Esophagus muscularis mucosa (tissue), 4 donors: Measurements from ENCODE around the gene RNF141. TPM values are rescaled to one million over a fixed set of nuclear protein-coding genes. Genes with fewer than 3 reads are reported as not detected.

Experiments used
- DNase-seq: peaks from one replicate; pipeline ENCODE4 v3.0.0-alpha.2; 2017; ENCODE audit errors: extremely low spot score
- H3K27ac ChIP-seq, 4 donors: fragments of 200-600 bp; sonication (generic); replicated peaks in 1 of 4; 1 replicate in 3 of 4; 2 replicates in 1 of 4; pipeline ENCODE4 v1.5.1; 2016 to 2019; ENCODE audit warnings: mild to moderate bottlenecking in 1 of 4
- H3K27me3 ChIP-seq, 4 donors: fragments of 200-600 bp; sonication (generic); one replicate each; pipeline versions ENCODE4 v1.5.1 to v1.6.0; 2016 to 2019
- H3K36me3 ChIP-seq, 4 donors: fragments of 200-600 bp; sonication (generic); one replicate each; pipeline ENCODE4 v1.5.1; 2016 to 2019
- H3K4me1 ChIP-seq, 4 donors: fragments of 200-600 bp; sonication (generic); one replicate each; pipeline ENCODE4 v1.5.1; 2016 to 2019
- H3K4me3 ChIP-seq, 4 donors: fragments of 200-600 bp; sonication (generic); 1 replicate in 2 of 4; 2 replicates in 2 of 4; pipeline ENCODE4 v1.5.1; 2016 to 2019; ENCODE audit warnings: mild to moderate bottlenecking in 4 of 4, moderate library complexity in 1 of 4
- H3K9me3 ChIP-seq, 4 donors: fragments of 200-600 bp; sonication (generic); 1 replicate in 3 of 4; 2 replicates in 1 of 4; pipeline ENCODE4 v1.5.1; 2016 to 2019
- EP300 ChIP-seq: sonication (generic); formaldehyde crosslinking; IDR thresholded peaks from one replicate; pipeline ENCODE4 v1.6.1; 2017; ENCODE audit warnings: antibody characterized with exemption
- POLR2A ChIP-seq: fragments of 450-650 bp; IDR thresholded peaks from one replicate; pipeline ENCODE4 v1.6.1; 2017; ENCODE audit warnings: antibody characterized with exemption, moderate library complexity, mild to moderate bottlenecking, low read depth
- POLR2AphosphoS5 ChIP-seq, 2 donors: sonication (generic); formaldehyde crosslinking; IDR thresholded peaks; one replicate each; pipeline ENCODE4 v1.6.1; 2017; ENCODE audit warnings: antibody characterized with exemption in 2 of 2
- WGBS: methylation state at CpG from one replicate; pipeline ENCODE4 v1.1.5; 2018; 5-methylcytosine and 5-hydroxymethylcytosine counted together
- intact Hi-C: fragments of 100-400 bp; cut with DNase I; formaldehyde crosslinking; loops from one replicate; pipeline ENCODE4 v1.15.1; 2023
- total RNA-seq, 4 donors: library from RNA; depleted of rRNA; stranded (reverse); fragments of >200 nt; gene quantifications; one replicate each; pipeline versions ENCODE4 v1.1.0 to v1.2.1, GENCODE V29; 2016
- TF ChIP-seq, protein P1 (sequence below), 3 experiments: fragments of 200-600 bp in 2 of 3; fragments of 450-650 bp in 1 of 3; sonication (generic) in 2 of 3; IDR thresholded peaks; one replicate each; pipeline ENCODE4 v1.5.1; 2017 to 2019; ENCODE audit warnings: antibody characterized with exemption in 3 of 3, mild to moderate bottlenecking in 2 of 3, moderate library complexity in 1 of 3

RNF141 gene
- total RNA-seq, 4 donors from 2014 or later = 24.1 to 39.3 (median 34.9) TPM

DNA sequence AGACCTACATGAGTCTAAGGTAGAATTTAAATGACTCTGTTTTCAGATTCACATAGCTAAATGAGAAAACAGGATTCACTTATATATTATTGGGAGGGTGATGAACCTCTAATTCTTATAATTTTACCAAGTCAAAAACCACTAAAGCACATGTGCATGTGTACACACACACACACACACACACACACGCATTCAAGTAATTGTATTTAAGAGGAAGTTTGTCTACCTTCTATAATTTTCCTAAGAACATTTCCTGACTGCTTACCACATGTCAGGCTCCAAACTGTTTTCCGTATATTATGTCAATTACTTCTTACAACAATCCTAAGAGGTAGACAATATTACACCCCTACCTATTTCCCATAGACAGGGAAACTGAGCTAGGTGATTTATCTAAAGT is 6.7 kb downstream of the RNF141 start:
- Histone ChIP-seq H3K9me3 (no peaks in the 10 kb centered on the region), H3K27me3 (no peaks in the 10 kb centered on the region), H3K4me3 (no peak overlapping the region), H3K36me3 (peaks cover 11 to 43% (median 30%) of the 10 kb centered on the region in 4 donors), H3K27ac (no peak overlapping the region), H3K4me1 (peaks cover 0 to 5% (median 0%) of the 10 kb centered on the region in 4 donors)
- intact Hi-C loops = no loop called here
- no peak for DNase-seq
- WGBS = 80% methylated on average over 2 of the region's 2 CpGs
- TF ChIP-seq EP300 (no peak), POLR2AphosphoS5 (IDR thresholded peaks at IDR 0.05) (no peak), POLR2A (no peak)
- TF ChIP-seq, protein P1, sequence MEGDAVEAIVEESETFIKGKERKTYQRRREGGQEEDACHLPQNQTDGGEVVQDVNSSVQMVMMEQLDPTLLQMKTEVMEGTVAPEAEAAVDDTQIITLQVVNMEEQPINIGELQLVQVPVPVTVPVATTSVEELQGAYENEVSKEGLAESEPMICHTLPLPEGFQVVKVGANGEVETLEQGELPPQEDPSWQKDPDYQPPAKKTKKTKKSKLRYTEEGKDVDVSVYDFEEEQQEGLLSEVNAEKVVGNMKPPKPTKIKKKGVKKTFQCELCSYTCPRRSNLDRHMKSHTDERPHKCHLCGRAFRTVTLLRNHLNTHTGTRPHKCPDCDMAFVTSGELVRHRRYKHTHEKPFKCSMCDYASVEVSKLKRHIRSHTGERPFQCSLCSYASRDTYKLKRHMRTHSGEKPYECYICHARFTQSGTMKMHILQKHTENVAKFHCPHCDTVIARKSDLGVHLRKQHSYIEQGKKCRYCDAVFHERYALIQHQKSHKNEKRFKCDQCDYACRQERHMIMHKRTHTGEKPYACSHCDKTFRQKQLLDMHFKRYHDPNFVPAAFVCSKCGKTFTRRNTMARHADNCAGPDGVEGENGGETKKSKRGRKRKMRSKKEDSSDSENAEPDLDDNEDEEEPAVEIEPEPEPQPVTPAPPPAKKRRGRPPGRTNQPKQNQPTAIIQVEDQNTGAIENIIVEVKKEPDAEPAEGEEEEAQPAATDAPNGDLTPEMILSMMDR (IDR thresholded peaks at IDR 0.05) = no peak

DNA sequence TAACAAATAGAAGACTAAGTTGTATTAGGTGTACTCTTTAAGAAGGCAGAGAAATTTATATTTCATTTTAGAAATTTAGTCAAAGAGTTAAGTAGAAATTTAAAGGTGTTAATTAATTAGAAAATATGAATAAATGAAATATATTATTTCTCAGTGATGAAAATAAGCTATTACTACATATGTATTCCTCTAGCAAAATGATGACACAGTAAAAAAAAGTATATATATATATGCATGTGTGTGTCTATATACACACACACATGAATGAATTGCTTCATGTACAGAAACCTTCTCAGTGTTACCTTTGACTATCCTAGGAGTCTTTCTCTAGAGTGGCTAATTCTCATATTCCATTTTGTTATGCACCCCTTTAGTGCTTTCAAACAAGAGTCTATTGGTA is 7.7 kb downstream of the RNF141 start:
- Histone ChIP-seq H3K4me1 (no peaks in the 10 kb centered on the region), H3K36me3 (peaks cover 11 to 52% (median 35%) of the 10 kb centered on the region in 4 donors), H3K27me3 (no peaks in the 10 kb centered on the region), H3K4me3 (no peak overlapping the region), H3K27ac (no peak overlapping the region), H3K9me3 (no peaks in the 10 kb centered on the region)
- intact Hi-C loops = no loop called here
- DNase-seq = no peak
- TF ChIP-seq, protein P1 (IDR thresholded peaks at IDR 0.05) = no peak
- no peak for TF ChIP-seq POLR2A

DNA sequence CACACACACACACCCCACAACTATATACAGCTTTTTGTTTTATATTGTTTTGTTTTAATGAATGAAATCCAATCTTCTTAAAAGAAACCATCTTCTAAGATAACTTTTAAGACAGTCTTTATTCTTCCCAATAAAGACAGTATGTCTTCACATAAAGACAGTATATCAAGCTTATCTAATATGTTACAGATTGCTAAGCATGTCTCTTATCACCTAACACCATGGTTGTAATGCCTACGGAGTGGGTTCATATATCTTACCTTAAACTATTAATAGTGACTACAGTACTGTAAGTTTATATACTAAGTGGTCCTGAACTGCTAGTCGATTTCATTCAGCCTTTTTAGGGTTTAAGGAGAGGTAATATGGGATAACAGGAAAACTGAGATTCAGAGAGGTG is 8.5 kb downstream of the RNF141 start:
- TF ChIP-seq, protein P1 (IDR thresholded peaks at IDR 0.05) = no peak
- Histone ChIP-seq H3K36me3 (peaks cover 11 to 56% (median 39%) of the 10 kb centered on the region in 4 donors), H3K27ac (no peak overlapping the region), H3K4me1 (peaks cover 0 to 3% (median 0%) of the 10 kb centered on the region in 4 donors), H3K27me3 (no peaks in the 10 kb centered on the region), H3K9me3 (no peaks in the 10 kb centered on the region), H3K4me3 (no peak overlapping the region)
- intact Hi-C loops = no loop called here
- 71% methylated on average over 2 of the region's 2 CpGs for WGBS
- no peak for DNase-seq

DNA sequence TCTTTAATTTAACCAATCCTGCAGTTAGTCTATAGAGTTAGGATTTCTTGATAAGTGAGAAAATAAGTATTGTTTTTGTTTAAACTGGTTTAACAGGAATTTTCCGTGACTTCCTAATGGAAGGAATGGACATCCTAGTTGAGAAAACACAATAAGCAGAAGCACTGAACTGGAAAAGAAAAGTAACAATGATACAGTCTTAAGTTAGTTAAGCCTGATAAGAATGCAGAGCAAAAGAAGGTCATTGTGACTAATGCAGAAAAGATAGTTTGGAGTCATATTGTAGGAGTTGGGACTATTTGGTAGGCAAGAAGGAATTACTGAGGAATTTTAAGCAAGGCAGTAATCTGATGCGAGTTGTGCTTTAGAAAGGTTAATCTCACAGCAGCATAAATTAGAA is 11.7 kb downstream of the RNF141 start:
- no peak for TF ChIP-seq POLR2AphosphoS5 (IDR thresholded peaks at IDR 0.05)
- TF ChIP-seq EP300 = no peak
- TF ChIP-seq, protein P1 (IDR thresholded peaks at IDR 0.05) = no peak
- no peak for TF ChIP-seq POLR2A
- H3K27ac ChIP-seq = no peak overlapping the region
- intact Hi-C loops = no loop called here
- 91% methylated on average over 2 of the region's 2 CpGs for whole genome bisulfite sequencing
- H3K9me3 ChIP-seq = no peaks in the 10 kb centered on the region
- no peaks in the 10 kb centered on the region for H3K27me3 ChIP-seq
- no peak overlapping the region for H3K4me3 ChIP-seq
- H3K36me3 ChIP-seq = peaks cover 17 to 84% (median 57%) of the 10 kb centered on the region in 4 donors
- peaks cover 0 to 9% (median 0%) of the 10 kb centered on the region in 4 donors for H3K4me1 ChIP-seq
- DNase-seq = no peak

DNA sequence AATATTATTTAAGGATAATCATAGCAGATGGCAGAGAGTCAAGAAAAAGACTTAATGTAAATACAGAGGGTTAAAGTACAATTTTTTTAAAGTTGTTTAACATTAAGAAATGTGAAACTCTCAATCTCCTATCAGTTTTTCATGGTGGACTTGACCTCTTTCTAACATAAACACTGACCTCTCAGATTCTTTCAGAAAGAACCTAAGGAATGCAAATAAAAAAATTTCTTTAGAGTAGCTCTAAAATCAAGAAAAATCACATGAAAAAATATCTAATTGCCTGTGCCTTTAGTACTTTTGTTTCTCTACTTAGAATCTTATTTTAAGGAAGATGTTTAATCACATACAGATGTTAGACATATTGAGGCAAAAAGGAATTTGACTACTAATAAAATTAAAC is 12.9 kb downstream of the RNF141 start:
- no peak for TF ChIP-seq POLR2AphosphoS5 (IDR thresholded peaks at IDR 0.05)
- TF ChIP-seq, protein P1 (IDR thresholded peaks at IDR 0.05) = no peak
- no peak for TF ChIP-seq EP300
- H3K36me3 ChIP-seq = peaks cover 18 to 88% (median 57%) of the 10 kb centered on the region in 4 donors
- intact Hi-C loops = no loop called here

More for the DNA sequence above, 12.9 kb downstream of the RNF141 start:
- Histone ChIP-seq H3K27ac (no peak overlapping the region), H3K27me3 (no peaks in the 10 kb centered on the region), H3K9me3 (no peaks in the 10 kb centered on the region), H3K4me1 (peaks cover 0 to 12% (median under 1%) of the 10 kb centered on the region in 4 donors), H3K4me3 (no peak overlapping the region)
- no peak for DNase-seq
